SK-N-SH (cell line): ENCODE measurements around the gene CRTC1.

Experiments used
- POLR2AphosphoS5 ChIP-seq: IDR thresholded peaks from 2 replicates; pipeline ENCODE4 v1.6.1; 2012; ENCODE audit warnings: low read depth, low read length
- SIN3A ChIP-seq: IDR thresholded peaks from 2 replicates; pipeline ENCODE4 v1.6.1; 2012; ENCODE audit warnings: low read depth, mild to moderate bottlenecking, low read length, moderate library complexity, borderline replicate concordance

DNA sequence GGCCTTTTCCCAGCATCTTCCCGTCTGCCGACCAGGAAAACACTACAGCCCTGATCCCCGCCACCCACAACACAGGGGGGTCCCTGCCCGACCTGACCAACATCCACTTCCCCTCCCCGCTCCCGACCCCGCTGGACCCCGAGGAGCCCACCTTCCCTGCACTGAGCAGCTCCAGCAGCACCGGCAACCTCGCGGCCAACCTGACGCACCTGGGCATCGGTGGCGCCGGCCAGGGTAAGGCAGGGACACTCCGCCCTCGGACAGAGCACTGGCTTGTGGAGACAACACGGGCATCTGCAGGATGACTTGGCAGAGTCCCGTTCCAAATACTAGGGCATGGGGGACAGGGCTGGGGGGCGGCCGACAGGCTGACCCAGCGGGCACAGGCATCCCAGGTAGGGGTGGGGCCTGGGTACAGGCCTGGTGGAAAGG, 76.5 kb downstream of the CRTC1 start:
- TF ChIP-seq POLR2AphosphoS5 (no peak), SIN3A (no peak)
